ENCODE results near the gene CAMKK1.
"Not testable (repeated sequence)": the region's sequence is repeated elsewhere in the genome, so short reads cannot be mapped to it uniquely, and the experiment has no call there.

CAMKK1 gene

DNA sequence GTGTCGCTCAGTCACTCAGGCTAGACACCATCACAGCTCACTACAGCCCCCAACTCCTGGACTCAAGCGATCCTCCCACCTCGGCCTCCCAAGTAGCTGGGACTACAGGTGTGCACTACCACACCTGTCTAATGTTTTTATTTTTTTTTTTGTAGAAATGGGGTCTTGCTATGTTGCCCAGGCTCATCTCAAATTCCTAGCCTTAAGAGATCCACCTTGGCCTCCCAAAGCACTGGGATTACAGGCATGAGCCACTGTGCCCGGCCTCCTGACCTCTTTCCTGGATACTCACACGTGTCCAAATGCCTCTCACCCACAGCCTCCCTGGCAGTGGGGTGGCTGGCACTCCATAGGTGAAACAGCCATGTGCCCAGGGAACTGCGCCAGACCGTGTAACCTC is 17.5 kb downstream of the CAMKK1 start:
- DNase-seq, result no peak

DNA sequence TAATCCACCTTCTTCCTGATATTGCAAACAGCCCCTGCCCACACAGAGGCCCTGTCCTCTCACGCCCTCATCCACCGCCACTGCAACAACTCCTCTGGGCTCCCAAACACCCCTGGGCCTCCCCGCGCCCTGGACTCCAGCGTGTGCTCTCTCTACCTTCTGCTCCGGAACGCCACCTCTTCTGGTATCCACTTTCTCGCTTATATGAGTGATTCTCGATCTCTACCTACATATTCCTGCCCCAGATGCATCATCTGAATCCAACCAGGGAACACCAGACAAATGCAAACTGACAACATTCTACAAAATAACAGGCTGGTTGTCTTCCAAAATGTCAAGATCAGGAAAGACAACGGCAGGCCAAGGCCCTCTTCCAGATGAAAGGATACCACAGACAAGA is 19.0 kb downstream of the CAMKK1 start:
- no peak for DNase-seq

DNA sequence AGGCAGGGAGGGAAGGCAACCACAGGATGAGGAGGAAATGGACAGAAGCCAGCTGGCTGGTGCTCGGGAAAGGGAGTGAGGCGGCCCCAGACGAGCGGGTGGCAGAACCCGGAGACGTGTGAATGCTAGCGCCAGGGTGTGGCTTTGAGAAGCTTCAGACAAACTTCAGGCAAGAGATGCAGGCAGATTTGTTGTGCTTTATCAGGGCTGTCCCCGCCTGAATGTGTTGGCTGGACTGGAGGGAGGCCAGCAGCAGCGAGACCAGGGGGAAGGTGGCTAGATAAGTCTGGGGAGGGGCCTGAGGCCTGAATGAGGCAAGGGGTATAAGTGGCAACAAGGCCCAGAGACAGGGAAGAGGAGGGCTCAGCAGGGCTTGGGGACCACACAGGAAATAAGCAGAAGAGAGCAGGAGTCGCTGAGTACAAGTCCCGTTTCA is 22.0 kb downstream of the CAMKK1 start:
- DNase-seq, result no peak

DNA sequence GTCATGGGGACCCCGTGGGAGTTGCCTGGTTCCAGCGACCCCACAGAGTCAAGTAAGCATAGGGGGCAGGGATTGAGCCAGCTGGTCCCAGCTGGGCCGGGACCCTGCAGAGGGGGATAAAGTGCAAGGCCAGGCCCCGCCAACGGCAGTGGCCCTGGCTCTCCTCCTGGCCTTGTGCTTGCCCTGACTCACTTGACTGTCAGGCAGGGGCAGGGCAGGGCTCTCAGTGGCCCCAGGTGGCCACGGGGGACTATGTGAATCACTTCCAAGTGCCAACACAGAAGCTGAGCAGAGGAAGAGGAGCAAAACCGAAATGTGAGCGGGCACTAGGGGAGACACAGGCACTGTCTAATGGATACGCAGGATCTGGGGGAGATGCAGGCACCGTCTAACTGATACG is 25.2 kb downstream of the CAMKK1 start:
- DNase-seq, result no peak

GRCh38 chr17:3867106-3867505 is 25.7 kb downstream of the CAMKK1 start:
- DNase-seq, result no peak

DNA sequence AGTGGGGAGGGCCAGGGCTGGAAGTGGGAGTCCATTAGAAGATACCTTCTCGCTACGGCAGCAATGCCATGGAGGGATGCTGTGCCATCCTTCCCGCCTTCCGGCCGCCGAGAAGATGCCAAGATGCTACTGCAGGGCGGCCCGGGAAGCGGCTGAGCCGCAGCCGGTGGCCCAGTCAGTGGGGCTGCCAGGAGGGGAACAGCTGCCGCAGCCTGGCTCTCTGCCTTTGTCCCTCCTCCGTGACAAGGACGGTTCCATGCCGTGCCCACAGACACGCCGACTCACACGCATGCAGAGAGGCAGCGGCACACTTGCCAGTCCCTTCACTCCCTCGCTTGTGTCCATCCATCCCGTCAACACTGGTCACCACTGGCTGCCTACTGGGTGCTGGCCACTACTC is 26.6 kb downstream of the CAMKK1 start:
- no peak for DNase-seq

- DNase-seq, result no peak
Observed at GRCh38 chr17:3865176-3865575, 27.7 kb downstream of the CAMKK1 start.

- no peak for DNase-seq
Observed at GRCh38 chr17:3864534-3864933, 28.3 kb downstream of the CAMKK1 start.

DNA sequence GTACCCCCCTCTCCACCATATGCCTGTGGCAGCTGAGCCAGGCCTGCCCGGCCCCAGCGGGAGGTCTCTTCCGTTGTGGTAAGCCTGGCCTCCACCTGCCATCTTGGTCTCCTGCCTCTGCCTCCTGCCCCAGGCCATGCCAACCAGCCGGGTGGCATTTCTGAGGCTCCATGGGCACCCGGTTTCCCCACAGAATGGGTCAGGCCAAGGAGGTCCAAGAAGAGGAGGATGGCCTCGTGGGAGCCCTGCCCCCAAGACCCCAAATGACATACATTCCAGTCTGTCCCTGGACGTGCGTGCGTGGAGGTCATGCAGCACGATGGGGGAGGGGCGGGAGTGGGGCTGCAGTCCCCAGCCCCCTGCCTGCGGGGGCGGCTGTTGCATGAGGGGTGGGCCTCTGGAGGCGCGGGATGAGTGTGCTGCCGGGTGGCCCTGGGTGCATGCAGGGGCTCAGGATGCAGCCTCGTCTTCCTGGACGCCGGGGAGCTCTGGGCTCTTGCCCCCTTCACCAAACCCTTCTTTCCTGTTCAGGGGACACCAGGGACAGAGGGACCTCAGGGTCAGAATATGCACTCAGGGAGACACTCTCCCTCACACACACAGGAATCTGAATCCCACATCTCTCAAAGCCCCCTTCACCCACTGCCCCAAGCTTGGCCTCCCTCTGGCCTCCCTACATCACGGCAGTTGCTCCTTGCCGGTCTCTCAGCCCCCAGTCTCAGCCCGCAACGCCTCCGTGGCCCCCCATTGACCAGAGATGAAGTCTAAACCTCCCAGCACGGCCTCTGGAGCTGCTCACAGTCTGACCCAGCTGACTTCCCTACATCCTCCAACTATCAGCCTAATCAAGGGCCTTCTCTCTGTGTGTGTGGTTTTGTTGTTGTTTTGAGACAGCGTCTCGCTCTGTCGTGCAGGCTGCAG is 30.8 kb downstream of the CAMKK1 start:
- no peak for DNase-seq

DNA sequence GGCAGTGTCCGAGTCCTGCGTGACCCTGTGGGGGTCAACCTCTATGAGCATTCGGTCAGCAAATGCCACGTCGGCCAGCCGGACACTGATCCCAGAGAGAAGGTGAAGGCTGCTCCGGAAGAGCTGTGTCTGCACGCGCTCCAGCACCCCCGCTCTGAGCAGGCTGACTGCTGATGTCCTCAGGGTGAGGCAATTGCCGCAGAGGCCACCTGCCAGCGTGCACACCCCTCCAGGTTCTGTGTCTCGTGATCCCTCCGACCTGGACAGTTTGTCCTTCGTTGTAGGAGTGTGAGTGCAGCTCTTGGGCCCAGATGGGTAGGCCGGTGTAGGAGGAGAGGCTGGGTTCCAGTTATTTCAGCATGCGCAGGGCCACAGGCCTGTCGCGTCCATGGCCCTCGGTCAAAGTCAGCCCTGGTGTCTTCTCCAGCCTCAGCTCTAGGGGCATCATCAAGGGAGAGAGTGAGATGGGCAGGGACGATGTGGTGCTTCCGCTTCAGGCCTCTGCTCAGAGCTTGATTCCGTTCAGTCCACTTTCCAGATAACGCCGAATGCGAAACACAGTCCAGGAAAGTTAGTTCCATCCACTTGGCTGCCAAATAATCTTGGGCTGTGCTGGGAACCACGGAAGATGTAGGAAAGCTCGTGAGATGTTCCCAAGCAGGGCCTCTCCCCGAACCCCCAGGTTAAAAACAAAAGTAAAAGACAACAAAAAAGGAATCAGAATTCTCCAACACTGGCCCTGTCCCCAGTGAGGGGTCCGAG is 31.7 kb downstream of the CAMKK1 start:
- no peak for DNase-seq

- DNase-seq, result no peak
Observed at GRCh38 chr17:3859940-3860339, 32.9 kb downstream of the CAMKK1 start.

GRCh38 chr17:3857261-3858105 is 35.4 kb downstream of the CAMKK1 start:
- DNase-seq, result no peak

- DNase-seq, result not testable (repeated sequence)
Observed at GRCh38 chr17:3854204-3854603, 38.6 kb downstream of the CAMKK1 start.

- no peak for DNase-seq
Observed at GRCh38 chr17:3852561-3852960, 40.3 kb downstream of the CAMKK1 start.

GRCh38 chr17:3851461-3852100 is 41.3 kb downstream of the CAMKK1 start:
- no peak for DNase-seq

- no peak for DNase-seq
Observed at GRCh38 chr17:3848229-3848835, 44.5 kb downstream of the CAMKK1 start.

DNA sequence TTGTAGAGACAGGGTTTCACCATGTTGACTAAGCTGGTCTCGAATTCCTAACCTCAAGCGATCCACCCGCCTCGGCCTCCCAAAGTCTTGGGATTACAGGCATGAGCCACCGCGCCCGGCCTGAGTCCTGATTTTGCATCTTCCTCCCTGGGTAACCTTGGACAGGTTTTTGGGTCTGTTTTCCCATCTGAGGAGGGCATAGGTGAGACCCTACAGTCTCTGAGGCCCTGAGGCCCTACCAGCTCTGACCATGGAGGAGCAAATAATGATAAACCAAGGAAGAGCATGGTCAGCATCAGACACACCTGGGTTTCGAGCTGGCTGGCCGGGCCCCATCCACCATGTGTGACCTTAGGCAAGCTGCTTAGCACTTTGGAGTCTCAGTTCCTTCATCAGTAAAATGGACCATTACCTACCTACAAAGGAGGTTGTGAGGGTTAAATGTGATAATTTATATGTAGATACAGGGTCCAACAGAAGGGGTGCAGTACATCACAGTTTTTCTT is 45.6 kb downstream of the CAMKK1 start:
- DNase-seq, result no peak

DNA sequence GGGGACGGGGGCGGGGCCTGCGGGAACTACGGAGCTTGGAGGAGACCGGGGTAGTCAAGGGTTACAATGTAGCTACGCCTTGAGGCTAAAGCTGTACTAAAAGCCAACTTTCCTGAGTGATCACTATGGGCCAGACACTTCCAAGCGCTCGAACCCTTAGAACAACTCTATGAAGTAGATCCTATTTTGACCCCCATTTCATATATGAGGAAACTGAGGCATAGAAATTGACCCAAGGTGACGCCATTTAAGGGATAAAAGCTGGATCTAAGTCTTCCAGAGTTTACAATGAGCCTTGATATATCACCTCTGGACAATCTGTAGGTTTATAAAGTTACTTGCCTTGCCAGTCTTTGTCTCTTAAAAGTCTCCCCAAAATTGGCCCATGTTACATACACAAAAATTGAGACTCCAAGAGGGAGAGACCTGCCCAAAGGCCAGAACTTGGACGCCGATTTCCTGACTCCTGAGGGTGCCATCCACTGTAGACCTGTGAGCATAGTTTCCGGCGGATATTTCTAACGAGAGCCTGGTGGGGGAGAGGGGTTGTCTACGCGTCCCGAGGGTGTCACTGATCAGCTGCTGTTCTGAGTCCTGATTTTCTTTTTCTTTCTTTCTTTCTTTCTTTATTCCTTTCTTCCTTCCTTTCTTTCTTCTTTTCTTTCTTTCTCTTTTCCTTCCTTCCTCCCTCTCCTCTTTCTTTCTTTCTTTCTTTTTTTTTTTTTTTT is 46.3 kb downstream of the CAMKK1 start:
- DNase-seq, result no peak

DNA sequence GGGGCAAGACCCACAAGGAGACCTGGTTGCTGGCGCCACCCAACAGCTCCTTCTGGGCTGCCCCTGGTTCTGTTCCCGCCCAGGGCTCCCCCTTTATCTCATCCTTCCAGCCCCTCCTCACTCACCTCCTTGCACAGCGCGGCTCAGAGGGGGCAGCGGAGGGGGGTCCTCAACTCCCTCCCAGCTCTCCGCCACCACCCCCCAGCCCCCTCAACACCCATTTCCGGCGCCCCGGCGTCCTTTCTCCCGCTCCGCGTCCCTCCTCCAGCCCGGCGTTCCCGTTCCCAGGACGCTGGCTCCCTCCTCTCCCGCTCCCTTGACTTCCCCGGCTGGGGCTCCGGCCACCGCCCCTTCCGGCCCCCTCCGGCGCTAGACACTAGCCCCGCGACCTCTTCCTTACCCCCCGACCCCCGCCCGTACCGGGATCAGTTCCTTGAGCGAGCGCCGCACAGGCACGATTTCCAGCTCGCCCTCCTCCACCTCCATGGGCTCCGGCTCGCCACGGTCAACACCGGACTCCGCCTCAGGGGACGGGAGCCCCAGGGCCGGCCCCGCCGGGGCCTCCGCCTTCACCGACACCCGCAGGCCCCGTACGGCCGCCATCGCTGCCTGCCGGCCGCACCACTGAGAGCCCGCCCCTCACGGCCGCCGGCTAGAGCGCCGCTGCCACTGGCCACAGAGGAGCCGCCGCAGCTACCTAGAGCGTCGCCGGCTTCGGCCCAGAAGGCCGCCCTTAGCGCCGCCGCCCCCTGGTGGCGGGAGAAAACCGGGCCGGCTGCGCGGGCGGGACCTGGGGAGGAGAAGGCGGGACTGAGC is 47.0 kb downstream of the CAMKK1 start, which contains the start of gene NCBP3:
Gene NCBP3, minus strand, starts transcription at position 626 of the 816 bp plus-strand sequence. Its CDS starts 23 bp downstream, at position 603.
- DNase-seq, result peak; percentile 83

DNA sequence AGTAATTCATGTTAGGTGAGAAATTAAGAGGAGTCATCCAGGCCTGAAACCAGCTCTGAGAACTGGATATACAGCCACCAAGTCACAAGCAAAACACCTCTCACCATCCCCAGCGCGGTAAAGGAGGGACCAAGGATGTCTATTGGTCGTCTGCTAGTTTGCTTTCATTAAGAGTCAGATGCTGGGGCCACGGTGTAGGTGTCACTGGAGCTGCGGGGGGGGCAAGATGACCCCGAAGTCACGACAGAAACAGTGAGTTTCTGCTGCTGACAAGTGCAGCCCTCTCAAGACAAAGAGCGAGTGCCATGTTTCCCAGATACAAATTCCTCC is 47.6 kb downstream of the CAMKK1 start:
- no peak for DNase-seq

Data from 8988T (cell line).